Progenitor cell of endocrine pancreas (in vitro differentiated cells): ENCODE results near the gene NMBR. TPM values are rescaled to one million over a fixed set of nuclear protein-coding genes. Genes with fewer than 3 reads are reported as not detected.

Source experiments
- DNase-seq: peaks from one replicate; pipeline ENCODE4 v3.0.0; 2021; ENCODE audit warnings: low spot score; ENCODE audit not compliant: unreplicated experiment
- H3K27ac Mint-ChIP-seq: 2 replicates; pipeline ENCODE4 v1.8.0; 2021; ENCODE audit warnings: mild to moderate bottlenecking, moderate library complexity, mixed read lengths
- H3K27me3 Mint-ChIP-seq: 2 replicates; pipeline ENCODE4 v1.8.0; 2021; ENCODE audit warnings: mixed read lengths
- H3K36me3 Mint-ChIP-seq: 2 replicates; pipeline ENCODE4 v1.8.0; 2022; ENCODE audit warnings: mixed read lengths; ENCODE audit not compliant: insufficient read depth
- H3K4me1 Mint-ChIP-seq: 2 replicates; pipeline ENCODE4 v1.8.0; 2021; ENCODE audit warnings: low read depth, mixed read lengths
- H3K4me3 Mint-ChIP-seq: 2 replicates; pipeline ENCODE4 v1.8.0; 2021; ENCODE audit warnings: low read depth, mild to moderate bottlenecking, moderate library complexity, mixed read lengths
- H3K9me3 Mint-ChIP-seq: 2 replicates; pipeline ENCODE4 v1.8.0; 2021; ENCODE audit warnings: low read depth, mixed read lengths
- CTCF ChIP-seq: fragments of 200-600 bp; sonication (generic); IDR thresholded peaks from one replicate; pipeline ENCODE4 v1.5.0; 2021; ENCODE audit warnings: antibody characterized with exemption, mild to moderate bottlenecking; ENCODE audit not compliant: unreplicated experiment
- total RNA-seq: library from RNA; stranded (reverse); gene quantifications from 2 replicates; pipeline ENCODE4 v1.2.1, GENCODE V29; 2021

NMBR gene
- total RNA-seq, 1 donor from 2014 or later: 0.74 TPM

- no peak for TF ChIP-seq CTCF
- Mint-ChIP-seq H3K9me3 (peaks cover 10% of the 10 kb centered on the region), H3K27ac (no peak overlapping the region), H3K36me3 (peaks cover 19% of the 10 kb centered on the region), H3K4me3 (no peak overlapping the region), H3K27me3 (no peaks in the 10 kb centered on the region), H3K4me1 (peaks cover 5% of the 10 kb centered on the region)
- no peak for DNase-seq
These were observed 35.1 kb upstream of the NMBR start for GRCh38 chr6:142182004-142182403.

GRCh38 chr6:142178129-142178528, 31.2 kb upstream of the NMBR start:
- no peak for DNase-seq
- TF ChIP-seq CTCF: no peak
- no peak overlapping the region for H3K4me3 Mint-ChIP-seq
- H3K27me3 Mint-ChIP-seq: no peaks in the 10 kb centered on the region
- H3K4me1 Mint-ChIP-seq: no peaks in the 10 kb centered on the region
- no peak overlapping the region for H3K27ac Mint-ChIP-seq
- peaks cover 34% of the 10 kb centered on the region for H3K36me3 Mint-ChIP-seq
- H3K9me3 Mint-ChIP-seq: peaks cover 10% of the 10 kb centered on the region

GRCh38 chr6:142174703-142175102, 27.8 kb upstream of the NMBR start:
- DNase-seq: no peak
- H3K27ac Mint-ChIP-seq: no peak overlapping the region
- peaks cover 37% of the 10 kb centered on the region for H3K36me3 Mint-ChIP-seq
- no peaks in the 10 kb centered on the region for H3K27me3 Mint-ChIP-seq
- no peak overlapping the region for H3K4me3 Mint-ChIP-seq
- TF ChIP-seq CTCF: no peak
- no peaks in the 10 kb centered on the region for H3K4me1 Mint-ChIP-seq
- H3K9me3 Mint-ChIP-seq: peaks cover 10% of the 10 kb centered on the region

GRCh38 chr6:142173980-142174379, 27.1 kb upstream of the NMBR start:
- H3K4me1 Mint-ChIP-seq: no peaks in the 10 kb centered on the region

GRCh38 chr6:142172758-142173157, 25.8 kb upstream of the NMBR start:
- peak overlapping the region; percentile 4 for H3K27ac Mint-ChIP-seq
- no peak for DNase-seq
- no peaks in the 10 kb centered on the region for H3K27me3 Mint-ChIP-seq
- H3K4me1 Mint-ChIP-seq: no peaks in the 10 kb centered on the region
- H3K9me3 Mint-ChIP-seq: peaks cover 4% of the 10 kb centered on the region
- H3K4me3 Mint-ChIP-seq: no peak overlapping the region
- peaks cover 32% of the 10 kb centered on the region for H3K36me3 Mint-ChIP-seq
- TF ChIP-seq CTCF: no peak

More at GRCh38 chr6:142173980-142174379, 27.1 kb upstream of the NMBR start:
- Mint-ChIP-seq H3K4me3 (no peak overlapping the region), H3K27ac (no peak overlapping the region), H3K27me3 (no peaks in the 10 kb centered on the region), H3K36me3 (peaks cover 37% of the 10 kb centered on the region), H3K9me3 (peaks cover 10% of the 10 kb centered on the region)
- DNase-seq: no peak
- TF ChIP-seq CTCF: no peak
